GM12878 (cell line): ENCODE results near the gene SMC1B. TPM values are rescaled to one million over a fixed set of nuclear protein-coding genes. Genes with fewer than 3 reads are reported as not detected.
"Not testable (repeated sequence)": the region's sequence is repeated elsewhere in the genome, so short reads cannot be mapped to it uniquely, and the experiment has no call there.

Source experiments
- ATAC-seq: fragments of 200-7000 bp; cut with Tn5 transposase; 3 replicates; pipeline ENCODE4 v1.9.1; 2020; ENCODE audit warnings: mild to moderate bottlenecking, moderate library complexity
- BruUV-seq: library from RNA; stranded (reverse); fragments of 400-500 nt; replicated peaks from 2 replicates; lab custom pipeline; 2021; lab: Mats Ljungman, UMichigan
- CTCF ChIA-PET: fragments of 300-600 bp; sonication (Branson Sonifier 250); formaldehyde crosslinking; extraction: SDS; loops from one replicate; lab custom pipeline; 2021; ENCODE audit warnings: inconsistent platforms; lab: Yijun Ruan, JAX
- POLR2A ChIA-PET: fragments of 350-600 bp; formaldehyde crosslinking; extraction: SDS; loops from one replicate; lab custom pipeline; 2021; ENCODE audit warnings: inconsistent platforms; lab: Charles Lee
- RAD21 ChIA-PET: fragments of 300-600 bp; sonication (Branson Sonifier 250); formaldehyde crosslinking; loops from one replicate; lab custom pipeline; 2023; ENCODE audit warnings: antibody characterized with exemption; ENCODE audit not compliant: unreplicated experiment; lab: Charles Lee
- SMC1A ChIA-PET: fragments of 300-600 bp; sonication (Branson Sonifier 250); formaldehyde crosslinking; loops from one replicate; lab custom pipeline; 2023; ENCODE audit not compliant: unreplicated experiment, uncharacterized antibody; lab: Charles Lee
- DNase-seq: peaks from one replicate; pipeline ENCODE4 v3.0.0-alpha.2; 2011; ENCODE audit warnings: low read depth, low spot score
- FAIRE-seq: peaks from 3 replicates; lab custom pipeline; 2011; peaks lifted over from hg19 to GRCh38; lab: Jason Lieb, UNC
- H2AFZ ChIP-seq: 2 replicates; pipeline ENCODE4 v1.6.0; 2011; ENCODE audit warnings: low read depth, low read length, control low read depth; ENCODE audit not compliant: control insufficient read depth
- H3K27ac ChIP-seq: 2 replicates; pipeline ENCODE4 v1.5.1; 2011; ENCODE audit warnings: control low read depth; ENCODE audit not compliant: control insufficient read depth, insufficient read depth
- H3K27me3 ChIP-seq, 2 experiments: replicated peaks in 1 of 2; 2 replicates each; pipeline versions ENCODE4 v1.6.0 to v1.6.1; 2011; ENCODE audit warnings: low read length in 1 of 2; ENCODE audit not compliant: control insufficient read depth in 2 of 2, insufficient read depth in 2 of 2
- H3K36me3 ChIP-seq, 2 experiments: 2 replicates each; pipeline ENCODE4 v1.5.1; 2011; ENCODE audit warnings: low read length in 1 of 2; ENCODE audit not compliant: control insufficient read depth in 2 of 2, insufficient read depth in 2 of 2
- H3K4me1 ChIP-seq: 2 replicates; pipeline ENCODE4 v1.6.1; 2011; ENCODE audit warnings: mild to moderate bottlenecking, low read length, moderate library complexity, mixed read lengths; ENCODE audit not compliant: control insufficient read depth, insufficient read depth
- H3K4me2 ChIP-seq: 2 replicates; pipeline ENCODE4 v1.6.0; 2011; ENCODE audit warnings: control low read depth; ENCODE audit not compliant: control insufficient read depth, insufficient read depth
- H3K4me3 ChIP-seq: fragments of 200-600 bp; sonication (generic); 2 replicates; pipeline ENCODE4 v1.5.1; 2016
- H3K79me2 ChIP-seq: 2 replicates; pipeline ENCODE4 v1.6.0; 2011; ENCODE audit warnings: low read length; ENCODE audit not compliant: control insufficient read depth, insufficient read depth
- H3K9ac ChIP-seq: 2 replicates; pipeline ENCODE4 v1.8.0; 2011; ENCODE audit warnings: low read length, control low read depth, mixed read lengths; ENCODE audit not compliant: control insufficient read depth, insufficient read depth
- H3K9me3 ChIP-seq: replicated peaks from 3 replicates; pipeline ENCODE4 v1.5.1; 2011; ENCODE audit warnings: mild to moderate bottlenecking, low read length; ENCODE audit not compliant: control insufficient read depth, insufficient read depth
- H4K20me1 ChIP-seq: 2 replicates; pipeline ENCODE4 v1.6.0; 2011; ENCODE audit not compliant: control insufficient read depth, insufficient read depth
- CTCF ChIP-seq, 3 experiments: IDR thresholded peaks in 2 of 3; conservative IDR thresholded peaks in 1 of 3; 2 replicates each; pipeline ENCODE4 v1.5.1; 2011; ENCODE audit warnings: low read depth in 3 of 3, low read length in 3 of 3, mild to moderate bottlenecking in 3 of 3, control low read depth in 2 of 3, moderate library complexity in 2 of 3, inconsistent platforms in 1 of 3, mixed read lengths in 1 of 3; ENCODE audit not compliant: control insufficient read depth in 2 of 3, insufficient read depth in 1 of 3; ENCODE audit errors: extremely low read depth in 1 of 3
- DPF2 ChIP-seq: fragments of 450-650 bp; IDR thresholded peaks from 2 replicates; pipeline ENCODE4 v1.6.1; 2017; ENCODE audit warnings: mild to moderate bottlenecking
- KAT2A ChIP-seq: conservative IDR thresholded peaks from 2 replicates; pipeline ENCODE4 v1.6.1; 2011; ENCODE audit warnings: low read depth, low read length; ENCODE audit not compliant: control insufficient read depth
- RAD21 ChIP-seq: IDR thresholded peaks from 2 replicates; pipeline ENCODE4 v1.6.1; 2011; ENCODE audit warnings: mild to moderate bottlenecking, low read depth, low read length, moderate library complexity; ENCODE audit not compliant: insufficient read depth
- RAD51 ChIP-seq: fragments of 450-650 bp; IDR thresholded peaks from 2 replicates; pipeline ENCODE4 v1.6.1; 2016; ENCODE audit warnings: moderate library complexity, mild to moderate bottlenecking, inconsistent platforms
- SMC3 ChIP-seq: IDR thresholded peaks from 2 replicates; pipeline ENCODE4 v1.6.1; 2011; ENCODE audit warnings: low read length, improper control_type of control experiment, borderline replicate concordance
- SRF ChIP-seq, 2 experiments: IDR thresholded peaks; 2 replicates each; pipeline ENCODE4 v1.6.1; 2011; ENCODE audit warnings: low read depth in 2 of 2, low read length in 2 of 2, mild to moderate bottlenecking in 1 of 2, moderate library complexity in 1 of 2
- ZNF274 ChIP-seq: IDR thresholded peaks from one replicate; pipeline ENCODE4 v1.8.0; 2011; ENCODE audit not compliant: insufficient read length, insufficient read depth
- WGBS: methylation state at CpG from one replicate; pipeline ENCODE4 v1.1.6; 2016; ENCODE audit warnings: low lambda C conversion rate; ENCODE audit not compliant: insufficient replicate concordance, insufficient coverage; ENCODE audit errors: missing lambda C conversion rate; 5-methylcytosine and 5-hydroxymethylcytosine counted together
- in situ Hi-C: fragments of 300-500 bp; cut with MboI; formaldehyde crosslinking; loops from 9 replicates; pipeline ENCODE4 v1.14.3; 2018; ENCODE audit warnings: mixed read lengths
- intact Hi-C: fragments of 100-400 bp; cut with micrococcal nuclease; formaldehyde crosslinking; loops from one replicate; pipeline ENCODE4 v1.14.2; 2022; ENCODE audit not compliant: unreplicated experiment
- polyA plus RNA-seq, 11 experiments: library from polyadenylated mRNA; depleted of rRNA in 4 of 11; unstranded in 6 of 11; stranded (reverse) in 5 of 11; fragments of >200 nt; fragmentation: Nextera tagmentation in 4 of 11; fragmentation: Illumina TruSeq in 1 of 11; extraction: Ambion mirVana in 4 of 11; extraction: Trizol in 1 of 11; gene quantifications; 1 replicate in 1 of 11; 2 replicates in 10 of 11; pipeline versions ENCODE4 v1.2.1 to v1.2.3, GENCODE V29; 2011 to 2016; ENCODE audit warnings: inconsistent platforms in 2 of 11, missing spikeins in 2 of 11, low read depth in 1 of 11
- total RNA-seq, 4 experiments: library from RNA; depleted of rRNA in 3 of 4; stranded (reverse); fragments of >200 nt in 3 of 4; fragmentation: Illumina TruSeq in 1 of 4; extraction: Trizol in 1 of 4; gene quantifications; 2 replicates each; pipeline versions ENCODE4 v1.2.1 to v1.2.3, GENCODE V29; 2013 to 2021
- TF ChIP-seq, protein P1 (sequence below): fragments of 450-650 bp; IDR thresholded peaks from 2 replicates; pipeline ENCODE4 v1.6.1; 2018; ENCODE audit warnings: mild to moderate bottlenecking, low read depth, moderate library complexity; ENCODE audit not compliant: partially characterized antibody

The SMC1B gene
- total and polyA plus RNA-seq, 10 of the 15 experiments (the other 5 are each of a cell fraction or from before 2014, with no cell fraction given), result not detected

GRCh38 chr22:45441138-45441537 lies 27.7 kb upstream of the SMC1B start:
- Histone ChIP-seq H3K9ac (no peak overlapping the region), H3K9me3 (no peaks in the 10 kb centered on the region)
- intact Hi-C loops, result loop anchor here (1.0 kb wide), 1 partner anchor 112 kb away; no protein-coding TSS in a partner anchor
- 10% methylated on average over 10 of the region's 10 CpGs for WGBS
- POLR2A ChIA-PET, result no interaction called here
- no TSS peak for BruUV-seq
- TF ChIP-seq RAD21 (peak; percentile 22; the same call in 1 of the 2 replicates), ZNF274 (no peak), SRF (IDR thresholded peaks at IDR 0.05; ENCODE audit: low read depth in 2 of 2, low read length in 2 of 2) (no peak), RAD51 (no peak), CTCF (IDR thresholded peaks at IDR 0.05 in 2 of 3, conservative IDR thresholded peaks at IDR 0.05 in 1 of 3; ENCODE audit: control insufficient read depth in 2 of 3, extremely low read depth in 1 of 3, insufficient read depth in 1 of 3, low read depth in 3 of 3, low read length in 3 of 3) (peak; percentile 35 to 53 (median 52); a peak in 4 of 6 replicates), KAT2A (no peak), SMC3 (peak; percentile 62), DPF2 (no peak)
- TF ChIP-seq, protein P1, sequence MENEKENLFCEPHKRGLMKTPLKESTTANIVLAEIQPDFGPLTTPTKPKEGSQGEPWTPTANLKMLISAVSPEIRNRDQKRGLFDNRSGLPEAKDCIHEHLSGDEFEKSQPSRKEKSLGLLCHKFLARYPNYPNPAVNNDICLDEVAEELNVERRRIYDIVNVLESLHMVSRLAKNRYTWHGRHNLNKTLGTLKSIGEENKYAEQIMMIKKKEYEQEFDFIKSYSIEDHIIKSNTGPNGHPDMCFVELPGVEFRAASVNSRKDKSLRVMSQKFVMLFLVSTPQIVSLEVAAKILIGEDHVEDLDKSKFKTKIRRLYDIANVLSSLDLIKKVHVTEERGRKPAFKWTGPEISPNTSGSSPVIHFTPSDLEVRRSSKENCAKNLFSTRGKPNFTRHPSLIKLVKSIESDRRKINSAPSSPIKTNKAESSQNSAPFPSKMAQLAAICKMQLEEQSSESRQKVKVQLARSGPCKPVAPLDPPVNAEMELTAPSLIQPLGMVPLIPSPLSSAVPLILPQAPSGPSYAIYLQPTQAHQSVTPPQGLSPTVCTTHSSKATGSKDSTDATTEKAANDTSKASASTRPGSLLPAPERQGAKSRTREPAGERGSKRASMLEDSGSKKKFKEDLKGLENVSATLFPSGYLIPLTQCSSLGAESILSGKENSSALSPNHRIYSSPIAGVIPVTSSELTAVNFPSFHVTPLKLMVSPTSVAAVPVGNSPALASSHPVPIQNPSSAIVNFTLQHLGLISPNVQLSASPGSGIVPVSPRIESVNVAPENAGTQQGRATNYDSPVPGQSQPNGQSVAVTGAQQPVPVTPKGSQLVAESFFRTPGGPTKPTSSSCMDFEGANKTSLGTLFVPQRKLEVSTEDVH, result no peak
- TF ChIP-seq, all 136 proteins: peak for 3
- SMC1A ChIA-PET, result no interaction called here
- H3K4me2 ChIP-seq, result no peak overlapping the region
- FAIRE-seq (peak; percentile 23), DNase-seq (no peak), ATAC-seq (peak; percentile 82)
- no peaks in the 10 kb centered on the region for H3K79me2 ChIP-seq
- H3K27me3 ChIP-seq, result no peaks in the 10 kb centered on the region; a peak in 1 of 4 replicates
- no peak overlapping the region for H3K27ac ChIP-seq
- H3K4me1 ChIP-seq, result no peaks in the 10 kb centered on the region; the same call in 1 of the 2 replicates
- no peaks in the 10 kb centered on the region for H3K36me3 ChIP-seq
- in situ Hi-C loops, result no loop called here
- H4K20me1 ChIP-seq, result no peaks in the 10 kb centered on the region
- RAD21 ChIA-PET, result no interaction called here
- no peak overlapping the region for H3K4me3 ChIP-seq
- CTCF ChIA-PET, result interaction anchor here (0.6 kb wide), 1 partner anchor 11 kb away, joined by 3 read pairs; no protein-coding TSS in a partner anchor
- H2AFZ ChIP-seq, result no peak overlapping the region

DNA sequence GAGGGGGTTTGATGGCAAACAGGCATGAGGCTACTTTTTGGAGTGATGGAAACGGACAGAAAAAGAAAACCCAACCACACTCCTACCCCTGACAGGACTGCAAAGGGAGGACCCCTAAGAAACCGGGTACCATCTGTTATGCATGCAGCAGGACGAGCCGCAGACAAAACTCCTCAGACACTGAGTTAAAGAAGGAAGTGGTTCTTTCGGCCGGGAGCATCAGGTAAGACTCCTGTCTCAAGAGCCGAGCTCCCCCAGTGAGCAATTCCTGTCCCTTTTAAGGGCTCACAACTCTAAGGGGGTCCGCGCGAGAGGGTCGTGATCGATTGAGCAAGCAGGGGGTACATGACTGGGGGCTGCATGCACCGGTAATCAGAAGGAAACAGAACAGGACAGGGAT lies 27.3 kb upstream of the SMC1B start:
- intact Hi-C loops, result loop anchor here (1.0 kb wide), 1 partner anchor 113 kb away; no protein-coding TSS in a partner anchor
- H3K9ac ChIP-seq, H3K27ac ChIP-seq, DNase-seq, H3K9me3 ChIP-seq, ATAC-seq, in situ Hi-C loops, H3K79me2 ChIP-seq, CTCF ChIA-PET, H2AFZ ChIP-seq, RAD21 ChIA-PET, H3K4me2 ChIP-seq, SMC1A ChIA-PET, H3K4me3 ChIP-seq, H3K4me1 ChIP-seq, FAIRE-seq, H3K27me3 ChIP-seq, POLR2A ChIA-PET, H3K36me3 ChIP-seq, H4K20me1 ChIP-seq, BruUV-seq: not testable (repeated sequence)
- 5% methylated on average over 13 of the region's 13 CpGs for WGBS
